Keratinocyte (primary cell): ENCODE data around the gene TTR. TPM values are rescaled to one million over a fixed set of nuclear protein-coding genes. Genes with fewer than 3 reads are reported as not detected.

Experiments
- DNase-seq: peaks from one replicate; pipeline ENCODE4 v3.0.0-alpha.2; 2011; ENCODE audit warnings: low read depth, missing footprints, low spot score
- FAIRE-seq: peaks from 2 replicates; lab custom pipeline; 2011; peaks lifted over from hg19 to GRCh38; lab: Jason Lieb, UNC
- H2AFZ ChIP-seq: 2 replicates; pipeline ENCODE4 v1.6.0; 2012; ENCODE audit warnings: low read length, control low read depth, inconsistent platforms; ENCODE audit not compliant: control insufficient read depth
- H3K27ac ChIP-seq: 2 replicates; pipeline ENCODE4 v1.5.1; 2011; ENCODE audit warnings: low read length; ENCODE audit not compliant: control insufficient read depth, insufficient read depth
- H3K27me3 ChIP-seq: 3 replicates; pipeline ENCODE4 v1.6.0; 2011; ENCODE audit warnings: low read length; ENCODE audit not compliant: control insufficient read depth, insufficient read depth; ENCODE audit errors: extremely low read depth
- H3K36me3 ChIP-seq, 2 experiments: 2 replicates in 1 of 2; 3 replicates in 1 of 2; pipeline ENCODE4 v1.5.1; 2011; ENCODE audit warnings: low read length in 2 of 2, mild to moderate bottlenecking in 1 of 2; ENCODE audit not compliant: control insufficient read depth in 2 of 2, insufficient read depth in 2 of 2; ENCODE audit errors: extremely low read depth in 1 of 2
- H3K4me1 ChIP-seq: 3 replicates; pipeline ENCODE4 v1.5.1; 2011; ENCODE audit warnings: low read length; ENCODE audit not compliant: control insufficient read depth, insufficient read depth; ENCODE audit errors: extremely low read depth
- H3K4me2 ChIP-seq: 3 replicates; pipeline ENCODE4 v1.6.0; 2011; ENCODE audit warnings: low read depth, low read length; ENCODE audit not compliant: control insufficient read depth, insufficient read depth; ENCODE audit errors: extremely low read depth
- H3K4me3 ChIP-seq, 3 experiments: fragments of 200-600 bp in 1 of 3; sonication (generic) in 1 of 3; 2 replicates in 2 of 3; 3 replicates in 1 of 3; pipeline ENCODE4 v1.5.1; 2011 to 2016; ENCODE audit warnings: low read length in 3 of 3, mild to moderate bottlenecking in 3 of 3, control low read depth in 2 of 3, inconsistent platforms in 1 of 3, low read depth in 1 of 3, mixed read lengths in 1 of 3, mixed run types in 1 of 3, moderate library complexity in 1 of 3; ENCODE audit not compliant: control insufficient read depth in 2 of 3, insufficient read depth in 2 of 3; ENCODE audit errors: extremely low read depth in 1 of 3
- H3K79me2 ChIP-seq: 2 replicates; pipeline ENCODE4 v1.6.0; 2012; ENCODE audit warnings: low read length; ENCODE audit not compliant: control insufficient read depth, insufficient read depth
- H3K9ac ChIP-seq: 3 replicates; pipeline ENCODE4 v1.6.0; 2011; ENCODE audit warnings: low read length; ENCODE audit not compliant: control insufficient read depth, insufficient read depth; ENCODE audit errors: extremely low read depth
- H3K9me1 ChIP-seq: 3 replicates; pipeline ENCODE4 v1.6.0; 2011; ENCODE audit warnings: low read length; ENCODE audit not compliant: control insufficient read depth, insufficient read depth; ENCODE audit errors: extremely low read depth
- H3K9me3 ChIP-seq: 2 replicates; pipeline ENCODE4 v1.5.1; 2012; ENCODE audit warnings: low read depth, low read length; ENCODE audit not compliant: control insufficient read depth
- H4K20me1 ChIP-seq: 3 replicates; pipeline ENCODE4 v1.6.0; 2011; ENCODE audit warnings: low read length; ENCODE audit not compliant: control insufficient read depth, insufficient read depth; ENCODE audit errors: extremely low read depth
- CTCF ChIP-seq, 3 experiments: IDR thresholded peaks in 1 of 3; conservative IDR thresholded peaks in 1 of 3; optimal IDR thresholded peaks in 1 of 3; 2 replicates in 2 of 3; 3 replicates in 1 of 3; pipeline versions ENCODE3 to v1.5.1; 2011; ENCODE audit warnings: low read length in 3 of 3, mild to moderate bottlenecking in 3 of 3, moderate library complexity in 2 of 3, control low read depth in 1 of 3, inconsistent platforms in 1 of 3; ENCODE audit not compliant: insufficient read depth in 2 of 3; ENCODE audit errors: extremely low read depth in 1 of 3
- EZH2 ChIP-seq: IDR thresholded peaks from one replicate; pipeline ENCODE4 v1.6.1; 2012; ENCODE audit warnings: inconsistent platforms, mild to moderate bottlenecking, low read length, moderate library complexity
- dilution Hi-C: fragments of 300-500 bp; cut with MboI; formaldehyde crosslinking; loops from one replicate; pipeline ENCODE4 v1.7.0; 2020; ENCODE audit warnings: low sequenced_read_pairs; ENCODE audit not compliant: extremely low pct_ligation_motif_present
- polyA plus RNA-seq, 5 experiments: library from polyadenylated mRNA; depleted of rRNA in 3 of 5; stranded (reverse) in 3 of 5; stranded (forward) in 1 of 5; unstranded in 1 of 5; fragments of >200 nt; gene quantifications; 1 replicate in 1 of 5; 2 replicates in 3 of 5; 3 replicates in 1 of 5; pipeline versions ENCODE4 v1.2.1 to v1.2.3, GENCODE V29; 2011 to 2012; ENCODE audit warnings: missing spikeins in 2 of 5, low read depth in 1 of 5, low replicate concordance in 1 of 5

Gene TTR
- polyA plus RNA-seq, 1 donor (not counting 4 experiments of a cell fraction or from before 2014, with no cell fraction given) = not detected

DNA sequence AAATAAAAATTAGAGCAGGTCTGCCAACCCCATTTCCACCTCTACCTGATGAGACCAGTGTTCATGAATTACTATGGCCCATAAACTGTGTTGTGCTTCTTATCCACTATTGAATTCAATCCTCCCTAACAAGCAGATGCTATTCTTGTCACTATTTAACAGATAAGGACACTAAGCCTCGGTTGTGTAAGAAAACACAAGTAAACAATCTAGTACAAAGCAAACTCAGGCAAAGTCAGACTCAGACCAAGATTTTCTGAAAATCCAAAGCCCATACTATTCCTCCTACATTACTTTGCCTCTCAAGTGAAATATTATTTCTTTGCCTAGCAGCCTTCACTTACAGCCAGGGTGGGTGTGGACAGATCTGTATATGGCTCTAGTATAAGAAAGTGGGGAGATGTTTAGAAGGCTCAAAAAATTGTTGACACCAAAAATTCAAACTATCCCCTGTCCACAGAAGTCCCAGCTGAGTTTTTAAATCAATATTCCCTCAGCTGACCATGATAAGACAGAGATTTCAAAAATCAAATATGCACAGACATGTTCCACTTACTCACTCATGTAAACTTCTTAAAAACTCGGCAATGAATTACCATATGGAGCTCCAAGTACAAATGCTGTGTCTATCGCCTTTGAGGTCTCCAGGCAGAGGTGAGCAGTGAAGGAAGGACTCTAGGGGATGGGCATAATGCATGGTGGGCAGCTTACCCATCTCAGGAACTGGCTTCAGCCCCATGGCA, 16.0 kb upstream of the TTR start:
- no peak for DNase-seq
- Histone ChIP-seq H3K9ac (no peak overlapping the region), H3K36me3 (no peaks in the 10 kb centered on the region), H3K4me1 (no peaks in the 10 kb centered on the region), H3K27ac (no peak overlapping the region), H3K4me3 (no peak overlapping the region), H3K4me2 (no peak overlapping the region), H3K27me3 (no peaks in the 10 kb centered on the region), H3K9me1 (no peaks in the 10 kb centered on the region), H2AFZ (no peak overlapping the region), H3K9me3 (no peaks in the 10 kb centered on the region), H4K20me1 (no peaks in the 10 kb centered on the region), H3K79me2 (no peaks in the 10 kb centered on the region)
- peak; percentile 52 for FAIRE-seq
- dilution Hi-C loops = no loop called here
- TF ChIP-seq CTCF (optimal IDR thresholded peaks at IDR 0.05 in 1 of 3, IDR thresholded peaks at IDR 0.05 in 1 of 3, conservative IDR thresholded peaks at IDR 0.05 in 1 of 3; ENCODE audit: extremely low read depth in 1 of 3, insufficient read depth in 2 of 3, low read length in 3 of 3) = no peak
- no peak for TF ChIP-seq EZH2

GRCh38 chr18:31576670-31577069, 15.0 kb upstream of the TTR start:
- Histone ChIP-seq H3K9me1 (no peaks in the 10 kb centered on the region), H3K27ac (no peak overlapping the region), H4K20me1 (no peaks in the 10 kb centered on the region), H3K4me2 (no peak overlapping the region), H3K4me1 (peaks cover 2% of the 10 kb centered on the region), H3K4me3 (no peak overlapping the region), H3K79me2 (no peaks in the 10 kb centered on the region), H2AFZ (no peak overlapping the region), H3K27me3 (no peaks in the 10 kb centered on the region), H3K36me3 (no peaks in the 10 kb centered on the region), H3K9ac (no peak overlapping the region), H3K9me3 (no peaks in the 10 kb centered on the region)
- DNase-seq (no peak), FAIRE-seq (no peak)
- TF ChIP-seq EZH2 (no peak), CTCF (optimal IDR thresholded peaks at IDR 0.05 in 1 of 3, IDR thresholded peaks at IDR 0.05 in 1 of 3, conservative IDR thresholded peaks at IDR 0.05 in 1 of 3; ENCODE audit: extremely low read depth in 1 of 3, insufficient read depth in 2 of 3, low read length in 3 of 3) (no peak)
- dilution Hi-C loops = no loop called here
